Measurements from ENCODE around the gene TGFBRAP1. TPM values are rescaled to one million over a fixed set of nuclear protein-coding genes. Genes with fewer than 3 reads are reported as not detected.
"Not testable (repeated sequence)": the region's sequence is repeated elsewhere in the genome, so short reads cannot be mapped to it uniquely, and the experiment has no call there.

The TGFBRAP1 gene
- total RNA-seq, 1 experiment from 2014 or later = 19.5 TPM

DNA sequence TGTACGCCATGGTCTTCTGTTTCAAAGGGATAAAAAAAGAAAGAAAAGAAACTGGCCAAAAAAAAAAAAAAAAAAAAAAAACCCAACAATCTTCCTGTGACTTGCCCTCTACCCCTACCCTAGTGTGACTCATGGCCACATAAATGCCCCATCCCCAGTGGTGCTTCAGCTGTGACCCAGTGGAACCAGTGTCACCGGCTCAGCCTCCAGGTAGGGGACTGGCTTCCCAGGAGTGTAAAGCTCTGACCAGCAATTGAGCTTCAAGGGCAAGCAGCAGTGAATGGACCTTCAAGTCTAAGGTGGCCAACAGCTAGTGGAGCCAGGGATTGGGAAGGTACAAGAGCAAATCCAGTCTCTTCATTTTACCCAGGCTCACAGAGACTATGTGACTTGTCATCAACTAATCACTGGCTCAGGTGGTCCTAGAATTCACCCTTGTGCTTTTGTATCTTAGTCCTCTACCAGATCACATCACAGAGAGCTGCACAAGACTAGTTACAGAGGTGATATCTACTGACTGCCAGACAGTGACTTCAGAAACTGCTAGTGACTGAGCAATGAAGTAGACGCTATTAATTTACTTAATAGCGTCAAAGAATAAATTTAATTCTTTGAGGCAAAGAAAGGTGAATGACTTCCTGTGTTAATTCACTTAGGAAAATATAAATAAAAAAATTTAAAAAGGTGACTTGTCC is 1.3 kb upstream of the TGFBRAP1 start:
- H3K27me3 ChIP-seq = no peaks in the 10 kb centered on the region
- no peak for DNase-seq
- H3K27ac ChIP-seq = no peak overlapping the region
- H3K4me3 ChIP-seq = no peak overlapping the region; the same call in 1 of the 2 replicates
- no peaks in the 10 kb centered on the region for H3K9me3 ChIP-seq (replicated peaks)
- H3K4me1 ChIP-seq = peaks cover 15% of the 10 kb centered on the region
- H3K36me3 ChIP-seq = 0 out of 2 replicates have a peak, but pooled peaks cover 5% of the 10 kb centered on the region

DNA sequence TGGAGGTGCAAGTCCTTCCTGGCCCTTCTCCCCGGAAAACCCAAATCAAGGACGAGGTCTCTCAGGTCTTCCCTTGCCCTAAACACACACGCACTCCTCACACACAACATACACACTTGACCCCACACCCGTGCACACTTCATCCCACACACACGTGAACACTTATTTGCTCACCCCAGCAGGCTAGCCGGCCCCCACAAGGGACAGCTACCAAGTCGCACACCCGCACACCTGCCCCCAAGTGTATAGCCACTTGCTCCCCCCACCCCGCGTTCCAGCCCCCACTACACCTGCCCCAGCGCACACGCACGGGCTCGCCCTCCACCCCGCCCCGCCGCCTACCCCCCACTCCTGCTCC is 359 bp downstream of the TGFBRAP1 start:
- Histone ChIP-seq H3K27me3 (no peaks in the 10 kb centered on the region), H3K4me1 (peaks cover 30% of the 10 kb centered on the region), H3K36me3 (0 out of 2 replicates have a peak, but pooled peaks cover 4% of the 10 kb centered on the region), H3K9me3 (replicated peaks) (no peaks in the 10 kb centered on the region), H3K4me3 (peak overlapping the region; percentile 64), H3K27ac (peak overlapping the region; percentile 58)
- no peak for DNase-seq

DNA sequence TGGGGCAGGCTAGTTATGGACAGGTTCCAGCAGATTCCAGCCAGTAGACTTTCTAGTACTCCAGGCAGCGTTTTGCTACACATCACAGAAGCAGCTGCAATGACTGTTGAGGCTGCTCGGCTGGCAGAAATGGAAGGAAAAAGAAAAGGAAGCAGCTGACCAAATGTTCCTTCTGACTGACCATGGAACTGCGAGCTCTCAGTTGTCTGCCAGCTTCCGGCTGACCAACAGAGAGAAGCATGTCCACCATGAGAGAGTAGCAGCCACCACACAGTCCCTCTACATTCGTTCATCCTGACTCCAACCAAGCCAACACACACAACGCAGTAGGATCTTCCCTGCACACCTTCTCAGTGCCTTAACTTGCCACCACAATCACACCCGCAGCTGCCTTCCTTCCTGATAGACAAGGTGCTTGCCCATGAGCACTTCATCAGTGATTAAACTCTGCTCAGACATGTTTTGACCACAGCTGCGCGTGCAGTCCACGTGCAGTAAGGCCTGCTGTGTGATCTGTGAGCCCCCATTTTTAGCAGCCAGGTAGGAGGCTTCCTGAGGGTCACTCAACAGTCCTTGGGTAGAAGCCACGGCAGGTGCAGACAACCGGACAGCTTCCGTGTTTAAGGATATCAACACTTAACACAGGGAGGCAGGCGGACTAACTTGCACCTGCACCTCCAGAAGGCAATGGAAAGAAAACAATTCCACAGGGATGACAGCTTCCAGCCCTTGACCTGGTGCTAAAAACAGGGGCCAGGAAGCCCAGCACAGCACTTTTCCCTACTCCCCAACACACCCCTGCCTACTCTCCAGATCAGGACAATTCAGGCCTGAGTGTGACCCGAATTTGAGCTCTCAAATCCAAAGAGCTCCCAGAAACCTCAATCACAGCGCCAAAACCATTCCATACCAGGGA is 996 bp downstream of the TGFBRAP1 start:
- no peaks in the 10 kb centered on the region for H3K9me3 ChIP-seq (replicated peaks)
- peak; percentile 71 to 73 for DNase-seq
- peak overlapping the region; percentile 58 for H3K27ac ChIP-seq
- peaks cover 37% of the 10 kb centered on the region for H3K4me1 ChIP-seq
- peak overlapping the region; percentile 64 for H3K4me3 ChIP-seq
- no peaks in the 10 kb centered on the region for H3K36me3 ChIP-seq
- no peaks in the 10 kb centered on the region for H3K27me3 ChIP-seq

DNA sequence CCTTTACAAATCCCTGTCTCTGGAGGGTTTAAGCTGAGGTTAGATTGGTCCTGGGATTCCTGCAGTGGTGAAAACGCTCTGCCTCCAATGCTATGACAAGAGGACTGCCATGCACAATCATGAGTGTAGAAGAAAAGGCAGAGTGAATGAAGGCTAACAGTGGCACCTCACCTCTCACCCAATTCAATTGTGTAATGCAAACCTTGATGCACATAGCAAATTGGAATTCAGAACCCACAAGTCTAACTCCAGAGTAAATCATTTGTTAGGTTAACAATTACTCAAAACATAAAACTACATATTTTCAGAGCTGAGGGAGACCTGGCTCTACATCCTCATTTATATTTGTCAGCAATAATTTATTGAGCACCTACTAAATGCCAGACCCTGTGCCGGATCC is 1.8 kb downstream of the TGFBRAP1 start:
- H3K27me3 ChIP-seq = no peaks in the 10 kb centered on the region
- H3K4me1 ChIP-seq = peaks cover 40% of the 10 kb centered on the region
- H3K36me3 ChIP-seq = no peaks in the 10 kb centered on the region
- no peaks in the 10 kb centered on the region for H3K9me3 ChIP-seq (replicated peaks)
- peak overlapping the region; percentile 58; the same call in 1 of the 2 replicates for H3K27ac ChIP-seq
- DNase-seq = no peak
- peak overlapping the region; percentile 64; the same call in 1 of the 2 replicates for H3K4me3 ChIP-seq

DNA sequence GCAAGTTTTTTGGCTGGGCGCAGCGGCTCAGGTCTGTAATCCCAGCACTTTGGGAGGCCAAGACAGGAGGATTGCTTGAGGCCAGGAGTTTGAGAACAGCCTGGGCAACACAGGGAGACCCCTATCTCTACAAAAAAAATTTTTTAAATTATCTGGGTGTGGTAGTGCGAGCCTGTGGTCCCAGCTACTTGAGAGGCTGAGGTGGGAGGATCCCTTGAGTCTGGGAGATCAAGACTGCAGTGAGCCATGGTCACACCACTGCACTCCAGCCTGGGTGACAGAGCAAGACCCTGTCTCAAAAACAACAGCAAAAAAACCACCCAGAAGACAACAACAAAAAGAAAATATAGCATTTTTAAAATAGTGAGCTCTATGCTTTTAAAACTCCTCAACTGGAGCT is 2.3 kb downstream of the TGFBRAP1 start:
- not testable (repeated sequence) for DNase-seq; H3K27ac ChIP-seq; H3K36me3 ChIP-seq; H3K4me3 ChIP-seq; H3K27me3 ChIP-seq; H3K9me3 ChIP-seq (replicated peaks)
- peaks cover 40% of the 10 kb centered on the region for H3K4me1 ChIP-seq

DNA sequence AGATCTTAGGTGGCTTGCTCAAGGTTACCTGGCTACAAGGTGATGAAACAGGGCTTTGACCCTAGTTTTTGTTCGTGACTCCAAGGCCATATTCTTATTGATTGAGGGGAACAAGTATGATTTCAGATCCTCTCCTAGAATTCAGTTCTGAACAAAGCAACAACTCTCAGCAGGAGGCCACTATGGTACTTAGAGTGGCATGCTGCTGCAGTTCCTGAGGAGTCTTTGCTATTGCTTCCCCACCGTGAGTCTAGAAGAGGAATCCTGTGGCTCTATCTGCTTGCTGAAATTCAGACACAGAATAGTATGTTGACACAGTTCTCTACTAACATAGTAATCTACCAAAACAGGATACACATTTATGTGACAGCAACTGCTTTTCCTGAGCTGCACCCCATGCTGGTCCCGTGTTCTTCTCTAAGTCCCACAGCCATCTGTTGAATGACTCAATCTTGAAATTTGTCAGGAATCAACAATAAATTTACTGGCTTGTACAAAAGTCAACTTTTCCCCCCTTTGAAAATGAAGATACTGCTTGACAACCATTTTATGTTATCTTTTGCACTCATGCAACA is 4.1 kb downstream of the TGFBRAP1 start:
- Histone ChIP-seq H3K27me3 (no peaks in the 10 kb centered on the region), H3K27ac (peak overlapping the region; percentile 92), H3K4me1 (peaks cover 43% of the 10 kb centered on the region), H3K36me3 (no peaks in the 10 kb centered on the region), H3K4me3 (no peak overlapping the region), H3K9me3 (replicated peaks) (no peaks in the 10 kb centered on the region)
- DNase-seq = peak in 1 of 2 experiments; percentile 16

DNA sequence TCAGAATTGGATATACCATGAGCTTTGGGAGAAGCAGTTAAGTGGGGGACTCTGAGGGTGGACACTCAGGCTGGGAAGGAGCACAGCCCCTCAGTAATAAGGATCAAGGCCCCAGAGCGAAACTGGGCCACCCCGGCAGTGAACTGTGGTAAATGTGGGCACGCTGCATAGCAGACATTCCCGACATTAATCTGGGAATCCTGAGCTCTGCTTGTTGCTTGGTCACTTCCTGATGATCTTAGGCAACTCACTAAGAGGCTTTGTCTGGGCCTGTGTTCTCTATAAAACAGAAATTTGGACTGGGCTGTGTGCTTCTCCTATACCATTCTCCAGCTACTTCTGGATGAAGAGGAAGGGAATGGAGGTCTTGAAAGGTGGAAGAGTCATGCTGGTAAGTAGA is 4.8 kb downstream of the TGFBRAP1 start:
- Histone ChIP-seq H3K36me3 (no peaks in the 10 kb centered on the region), H3K4me1 (peaks cover 48% of the 10 kb centered on the region), H3K27ac (peak overlapping the region; percentile 92), H3K27me3 (no peaks in the 10 kb centered on the region), H3K4me3 (no peak overlapping the region), H3K9me3 (replicated peaks) (no peaks in the 10 kb centered on the region)
- DNase-seq = peak; percentile 85

DNA sequence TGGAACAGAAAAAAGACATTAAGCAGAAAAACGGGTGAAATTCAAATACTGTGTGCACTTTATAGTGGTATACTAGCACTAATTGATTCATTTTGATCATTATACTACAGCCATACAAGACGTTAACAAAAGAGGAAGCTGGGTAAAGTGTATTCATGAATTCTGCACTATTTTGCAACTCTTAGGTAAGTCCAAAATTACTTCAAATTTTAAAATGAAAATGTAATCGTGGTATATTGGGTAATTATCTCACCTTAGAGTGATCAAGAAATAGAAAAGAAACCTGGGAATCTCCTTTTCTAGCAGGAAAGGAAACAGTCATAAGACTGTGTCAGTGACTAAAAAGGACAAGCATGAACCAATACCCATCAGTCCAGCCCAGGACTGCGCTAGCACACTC is 5.4 kb downstream of the TGFBRAP1 start:
- no peak for DNase-seq
- Histone ChIP-seq H3K4me3 (no peak overlapping the region), H3K36me3 (no peaks in the 10 kb centered on the region), H3K4me1 (peaks cover 48% of the 10 kb centered on the region), H3K27me3 (no peaks in the 10 kb centered on the region), H3K27ac (peak overlapping the region; percentile 92), H3K9me3 (replicated peaks) (no peaks in the 10 kb centered on the region)

DNA sequence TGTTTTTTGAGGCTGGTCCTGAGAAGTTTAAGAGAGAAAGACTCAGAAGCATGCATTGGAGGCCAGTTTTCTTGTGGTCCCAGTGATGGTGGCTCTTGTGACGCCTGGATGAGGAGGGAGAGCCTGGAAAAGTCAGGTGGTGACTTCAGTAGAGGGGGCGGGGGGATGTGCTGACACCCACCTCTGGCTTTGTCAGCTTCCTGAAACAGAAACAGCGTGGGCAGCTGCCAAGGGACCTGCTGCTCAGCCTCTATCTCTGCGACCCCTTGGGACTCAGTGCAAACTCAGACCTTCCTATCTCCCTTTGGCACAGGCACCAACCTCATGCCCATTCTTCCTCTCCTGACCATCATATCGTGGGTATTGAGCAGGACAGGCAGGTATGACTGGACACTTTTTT is 6.4 kb downstream of the TGFBRAP1 start:
- Histone ChIP-seq H3K27me3 (no peaks in the 10 kb centered on the region), H3K36me3 (no peaks in the 10 kb centered on the region), H3K9me3 (replicated peaks) (no peaks in the 10 kb centered on the region), H3K27ac (no peak overlapping the region), H3K4me3 (no peak overlapping the region), H3K4me1 (peaks cover 48% of the 10 kb centered on the region)
- no peak for DNase-seq

DNA sequence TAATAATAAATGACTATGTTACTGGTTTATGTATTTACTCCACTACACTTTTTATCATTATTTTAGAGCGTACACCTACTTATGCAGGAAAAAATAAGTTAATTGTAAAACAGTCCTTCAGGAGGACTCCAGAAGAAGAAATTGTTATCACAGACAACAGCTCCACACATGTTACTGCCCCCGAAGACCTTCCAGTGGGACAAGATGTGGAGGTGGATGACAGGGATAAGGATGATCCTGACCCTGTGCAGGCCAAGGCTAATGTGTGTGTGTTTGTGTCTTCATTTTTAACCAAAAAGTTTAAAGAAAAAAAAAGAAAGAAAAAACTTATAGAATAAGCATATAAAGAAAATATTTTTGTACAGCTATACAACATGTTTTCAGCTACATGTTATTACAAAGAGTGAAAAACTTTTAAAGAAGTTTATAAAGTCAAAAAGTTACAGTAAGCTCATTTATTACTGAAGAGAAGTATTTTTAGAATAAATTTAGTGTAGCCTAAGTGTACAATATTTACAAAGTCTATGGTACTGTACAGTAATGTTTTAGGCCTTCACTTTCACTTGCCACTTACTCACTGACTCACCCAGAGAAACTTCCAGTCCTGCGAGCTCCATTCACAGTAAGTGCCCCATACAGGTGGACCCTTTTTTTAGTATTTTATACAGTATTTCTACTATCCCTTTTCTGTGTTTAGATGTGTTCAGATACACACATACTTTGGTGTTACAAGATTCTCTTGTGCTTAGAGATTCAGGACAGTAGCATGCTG is 7.5 kb downstream of the TGFBRAP1 start:
- H3K27ac ChIP-seq = no peak overlapping the region; the same call in 1 of the 2 replicates

DNA sequence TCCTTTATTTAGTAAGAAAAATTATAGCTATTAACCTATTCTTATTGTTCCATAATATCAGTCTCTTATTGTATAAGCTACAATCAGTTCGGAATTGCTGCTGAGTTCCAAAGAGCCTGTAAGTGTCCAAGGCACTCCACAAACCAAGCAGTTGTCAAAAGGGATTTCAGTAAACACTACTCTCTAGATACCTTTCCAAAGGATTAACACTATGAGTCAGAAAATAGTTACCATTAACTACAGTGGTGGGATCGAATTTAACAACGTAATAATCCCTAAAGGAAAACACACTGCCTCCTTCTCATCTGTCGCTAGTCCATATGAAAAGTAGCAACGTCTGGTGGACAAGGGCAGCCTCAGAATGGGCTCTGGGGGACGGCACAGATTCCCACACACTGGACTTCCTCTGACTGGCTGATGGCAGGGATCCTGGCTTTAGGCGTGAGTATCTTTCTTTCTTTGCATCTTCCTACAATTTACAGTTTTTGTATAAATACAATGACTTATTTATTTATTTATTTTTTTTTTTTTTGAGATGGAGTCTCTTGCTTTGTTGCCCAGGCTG is 8.8 kb downstream of the TGFBRAP1 start:
- no peaks in the 10 kb centered on the region for H3K9me3 ChIP-seq (replicated peaks)
- no peaks in the 10 kb centered on the region; the same call in 1 of the 2 replicates for H3K36me3 ChIP-seq
- DNase-seq = peak; percentile 74 to 90
- H3K27me3 ChIP-seq = no peaks in the 10 kb centered on the region
- H3K4me3 ChIP-seq = no peak overlapping the region
- H3K4me1 ChIP-seq = peaks cover 38% of the 10 kb centered on the region
- peak overlapping the region; percentile 34 for H3K27ac ChIP-seq

More for the DNA sequence above, 7.5 kb downstream of the TGFBRAP1 start:
- Histone ChIP-seq H3K4me1 (peaks cover 41% of the 10 kb centered on the region), H3K4me3 (no peak overlapping the region), H3K27me3 (no peaks in the 10 kb centered on the region), H3K36me3 (no peaks in the 10 kb centered on the region; the same call in 1 of the 2 replicates), H3K9me3 (replicated peaks) (no peaks in the 10 kb centered on the region)
- DNase-seq = no peak

DNA sequence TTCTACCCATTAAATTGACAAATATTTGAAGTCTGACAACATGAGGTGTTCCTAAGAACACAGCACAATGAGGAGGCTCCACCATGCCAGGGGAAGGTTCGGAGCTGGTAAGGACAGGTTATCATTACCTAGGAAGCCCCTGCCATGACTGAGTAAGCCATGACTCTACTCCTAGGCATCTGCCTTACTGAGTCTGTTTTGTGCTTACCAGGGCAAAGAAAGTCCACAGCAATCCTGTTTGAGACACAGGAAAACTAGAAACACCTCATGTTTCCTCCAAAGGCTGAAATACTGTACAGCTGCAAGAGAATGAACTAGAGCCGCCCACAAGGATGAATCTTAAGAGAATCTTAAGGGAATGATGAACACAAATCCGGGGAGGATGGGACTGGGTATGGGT is 11.6 kb downstream of the TGFBRAP1 start:
- Histone ChIP-seq H3K27ac (no peak overlapping the region), H3K27me3 (no peaks in the 10 kb centered on the region), H3K36me3 (no peaks in the 10 kb centered on the region; the same call in 1 of the 2 replicates), H3K4me1 (peaks cover 22% of the 10 kb centered on the region), H3K9me3 (replicated peaks) (no peaks in the 10 kb centered on the region), H3K4me3 (no peak overlapping the region)
- DNase-seq = no peak

DNA sequence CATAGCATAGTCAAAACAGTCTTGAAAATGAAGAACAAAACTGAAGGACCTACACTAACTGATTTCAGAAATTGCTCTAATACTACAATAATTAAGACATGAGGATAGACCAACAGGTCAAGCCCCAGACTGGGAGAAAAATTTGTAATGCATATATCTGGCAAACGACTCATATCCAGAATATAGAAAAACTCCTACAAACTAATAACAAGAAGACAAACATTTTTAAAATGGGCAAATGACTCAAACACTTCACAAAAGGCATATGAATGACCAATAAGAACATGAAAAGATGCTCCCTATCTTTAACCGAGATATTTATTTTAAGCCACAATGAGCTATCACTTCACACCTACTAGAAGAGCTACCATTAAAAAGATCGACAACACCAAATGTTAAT is 14.2 kb downstream of the TGFBRAP1 start:
- peaks cover 16% of the 10 kb centered on the region for H3K4me1 ChIP-seq
- H3K27ac ChIP-seq = no peak overlapping the region
- peak in 1 of 2 experiments; percentile 26 for DNase-seq
- no peaks in the 10 kb centered on the region for H3K9me3 ChIP-seq (replicated peaks)
- H3K36me3 ChIP-seq = no peaks in the 10 kb centered on the region; the same call in 1 of the 2 replicates
- no peaks in the 10 kb centered on the region for H3K27me3 ChIP-seq
- H3K4me3 ChIP-seq = no peak overlapping the region

DNA sequence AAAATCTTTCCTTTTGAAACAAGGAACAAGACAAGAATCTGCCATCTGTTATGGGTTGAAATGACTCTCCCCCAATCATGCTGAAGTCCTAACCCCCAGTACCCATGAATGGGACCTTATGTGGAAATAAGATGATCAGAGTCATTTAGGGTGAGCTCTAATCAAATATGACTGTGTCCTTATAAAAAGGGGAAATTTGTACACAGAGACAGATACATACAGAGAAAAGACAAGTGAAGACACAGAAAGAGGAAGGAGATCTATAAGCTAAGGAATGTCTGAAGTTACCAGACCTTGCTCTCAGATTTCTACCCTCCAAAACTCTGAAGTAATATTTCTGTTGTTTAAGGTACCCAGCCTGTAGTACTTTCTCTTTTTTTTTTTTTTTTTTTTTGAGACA is 15.7 kb downstream of the TGFBRAP1 start:
- no peaks in the 10 kb centered on the region for H3K27me3 ChIP-seq
- H3K27ac ChIP-seq = no peak overlapping the region
- no peaks in the 10 kb centered on the region; the same call in 1 of the 2 replicates for H3K36me3 ChIP-seq
- no peak for DNase-seq
- peaks cover 10% of the 10 kb centered on the region for H3K4me1 ChIP-seq
- H3K4me3 ChIP-seq = no peak overlapping the region
- H3K9me3 ChIP-seq (replicated peaks) = no peaks in the 10 kb centered on the region
